HEK293T (cell line): ENCODE results near the gene PDE5A.

Experiments
- CTCF ChIA-PET: fragments of 350-600 bp; formaldehyde crosslinking; extraction: SDS; loops from one replicate; lab custom pipeline; 2021; ENCODE audit warnings: antibody characterized with exemption, inconsistent platforms; lab: Yijun Ruan, JAX
- POLR2A ChIA-PET: fragments of 350-600 bp; formaldehyde crosslinking; extraction: SDS; loops from one replicate; lab custom pipeline; 2020; ENCODE audit warnings: antibody characterized with exemption, inconsistent platforms; lab: Yijun Ruan, JAX
- DNase-seq: peaks from one replicate; pipeline ENCODE4 v3.0.0; 2012; ENCODE audit warnings: mixed read lengths; ENCODE audit errors: extremely low spot score
- ARNT ChIP-seq: fragments of 450-650 bp; IDR thresholded peaks from 2 replicates; pipeline ENCODE4 v1.6.1; 2017; ENCODE audit warnings: mild to moderate bottlenecking
- BHLHE40 ChIP-seq: fragments of 450-650 bp; IDR thresholded peaks from 2 replicates; pipeline ENCODE4 v1.6.1; 2016; ENCODE audit warnings: mild to moderate bottlenecking, moderate library complexity, borderline replicate concordance
- CTBP1 ChIP-seq: fragments of 450-650 bp; IDR thresholded peaks from 2 replicates; pipeline ENCODE4 v1.6.1; 2016; ENCODE audit warnings: borderline replicate concordance
- ELF4 ChIP-seq: fragments of 450-650 bp; IDR thresholded peaks from 2 replicates; pipeline ENCODE4 v1.6.1; 2017; ENCODE audit warnings: antibody characterized with exemption
- FOXA1 ChIP-seq: fragments of 450-650 bp; IDR thresholded peaks from 2 replicates; pipeline ENCODE4 v1.6.1; 2016; ENCODE audit warnings: mild to moderate bottlenecking
- FOXK2 ChIP-seq: fragments of 450-650 bp; IDR thresholded peaks from 2 replicates; pipeline ENCODE4 v1.6.1; 2016; ENCODE audit warnings: mild to moderate bottlenecking
- FOXM1 ChIP-seq: fragments of 450-650 bp; IDR thresholded peaks from 2 replicates; pipeline ENCODE4 v1.6.1; 2017; ENCODE audit warnings: mild to moderate bottlenecking, borderline replicate concordance
- HDGF ChIP-seq: fragments of 450-650 bp; IDR thresholded peaks from 2 replicates; pipeline ENCODE4 v1.6.1; 2017; ENCODE audit warnings: antibody characterized with exemption, borderline replicate concordance
- L3MBTL2 ChIP-seq: fragments of 450-650 bp; conservative IDR thresholded peaks from 2 replicates; pipeline ENCODE4 v1.6.1; 2016; ENCODE audit warnings: mild to moderate bottlenecking
- LEF1 ChIP-seq: fragments of 450-650 bp; IDR thresholded peaks from 2 replicates; pipeline ENCODE4 v1.6.1; 2017; ENCODE audit warnings: mild to moderate bottlenecking, borderline replicate concordance
- NFRKB ChIP-seq: fragments of 450-650 bp; IDR thresholded peaks from 2 replicates; pipeline ENCODE4 v1.6.1; 2016; ENCODE audit warnings: mild to moderate bottlenecking, moderate library complexity
- PKNOX1 ChIP-seq: fragments of 450-650 bp; IDR thresholded peaks from 2 replicates; pipeline ENCODE4 v1.6.1; 2016
- SP1 ChIP-seq: fragments of 450-650 bp; IDR thresholded peaks from 2 replicates; pipeline ENCODE4 v1.6.1; 2017
- SUZ12 ChIP-seq: fragments of 450-650 bp; IDR thresholded peaks from 2 replicates; pipeline ENCODE4 v1.6.1; 2016; ENCODE audit warnings: mild to moderate bottlenecking
- TARDBP ChIP-seq: fragments of 450-650 bp; IDR thresholded peaks from 2 replicates; pipeline ENCODE4 v1.6.1; 2016
- ZNF384 ChIP-seq: fragments of 450-650 bp; IDR thresholded peaks from 2 replicates; pipeline ENCODE4 v1.6.1; 2016

Gene PDE5A

GRCh38 chr4:119597377-119597776, 31.2 kb downstream of the PDE5A start:
- DNase-seq = no peak
- POLR2A ChIA-PET = no interaction called here
- CTCF ChIA-PET = interaction anchor here (1.0 kb wide), 1 partner anchor 17 kb away, joined by 5 read pairs; no protein-coding TSS in a partner anchor

GRCh38 chr4:119593698-119594097, 34.9 kb downstream of the PDE5A start:
- TF ChIP-seq TARDBP = no peak
- no peak for TF ChIP-seq FOXK2
- no peak for TF ChIP-seq CTBP1
- no peak for TF ChIP-seq ZNF384
- TF ChIP-seq FOXA1 = no peak
- no peak for TF ChIP-seq FOXM1
- TF ChIP-seq ELF4 = no peak
- no peak for TF ChIP-seq ARNT
- TF ChIP-seq PKNOX1 = no peak
- TF ChIP-seq BHLHE40 = no peak
- no peak for DNase-seq
- CTCF ChIA-PET = interaction anchor here (0.6 kb wide), 1 partner anchor 135 kb away, joined by 3 read pairs; no protein-coding TSS in a partner anchor
- POLR2A ChIA-PET = no interaction called here

More at GRCh38 chr4:119597377-119597776, 31.2 kb downstream of the PDE5A start:
- TF ChIP-seq ELF4 = no peak
- TF ChIP-seq SUZ12 = no peak
- TF ChIP-seq FOXA1 = no peak
- no peak for TF ChIP-seq FOXK2
- TF ChIP-seq LEF1 = no peak
- TF ChIP-seq TARDBP = no peak
- no peak for TF ChIP-seq NFRKB
- TF ChIP-seq PKNOX1 = no peak
- TF ChIP-seq ZNF384 = no peak
- TF ChIP-seq ARNT = no peak
- TF ChIP-seq HDGF = no peak
- TF ChIP-seq CTBP1 = no peak
- TF ChIP-seq BHLHE40 = no peak
- no peak for TF ChIP-seq FOXM1
- TF ChIP-seq L3MBTL2 = no peak
- no peak for TF ChIP-seq SP1

GRCh38 chr4:119592830-119593229, 35.8 kb downstream of the PDE5A start:
- no peak for DNase-seq
- ChIA-PET CTCF (interaction anchor here (0.6 kb wide), 1 partner anchor 136 kb away, joined by 3 read pairs; no protein-coding TSS in a partner anchor), POLR2A (no interaction called here)
- TF ChIP-seq LEF1 = no peak
- TF ChIP-seq PKNOX1 = no peak
- TF ChIP-seq SUZ12 = no peak
- TF ChIP-seq SP1 = no peak
- TF ChIP-seq FOXK2 = no peak
- no peak for TF ChIP-seq HDGF
- TF ChIP-seq NFRKB = no peak
- no peak for TF ChIP-seq L3MBTL2
- TF ChIP-seq ZNF384 = no peak

GRCh38 chr4:119589165-119589564, 39.4 kb downstream of the PDE5A start:
- ChIA-PET POLR2A (no interaction called here), CTCF (no interaction called here)
- DNase-seq = no peak
- TF ChIP-seq BHLHE40 (no peak), L3MBTL2 (no peak), LEF1 (no peak), NFRKB (no peak), PKNOX1 (no peak), SP1 (no peak), ZNF384 (no peak), FOXK2 (no peak), CTBP1 (no peak), FOXA1 (no peak), ARNT (no peak), ELF4 (no peak), TARDBP (no peak)

- DNase-seq = no peak
- TF ChIP-seq LEF1 = no peak
- TF ChIP-seq NFRKB = no peak
- no peak for TF ChIP-seq PKNOX1
- TF ChIP-seq BHLHE40 = no peak
- no peak for TF ChIP-seq TARDBP
- TF ChIP-seq SUZ12 = no peak
- POLR2A ChIA-PET = no interaction called here
- CTCF ChIA-PET = no interaction called here
These were observed 40.8 kb downstream of the PDE5A start for GRCh38 chr4:119587796-119588195.
